CD14-positive monocyte (primary cell): ENCODE data around the gene DHCR24. TPM values are rescaled to one million over a fixed set of nuclear protein-coding genes. Genes with fewer than 3 reads are reported as not detected.

Experiments
- DNase-seq, 3 donors: peaks; one replicate each; pipeline ENCODE4 v3.0.0-alpha.2; 2011 to 2022
- H2AFZ ChIP-seq: 2 replicates; pipeline ENCODE4 v1.6.0; 2012; ENCODE audit warnings: mild to moderate bottlenecking, low read depth, low read length, inconsistent platforms; ENCODE audit not compliant: insufficient read depth, poor library complexity, severe bottlenecking
- H3K27ac ChIP-seq, 2 donors: 1 replicate in 1 of 2; 2 replicates in 1 of 2; pipeline ENCODE4 v1.5.1; 2012 to 2013; ENCODE audit warnings: low read length in 2 of 2, control low read depth in 1 of 2, inconsistent platforms in 1 of 2, low read depth in 1 of 2, mild to moderate bottlenecking in 1 of 2
- H3K27me3 ChIP-seq, 2 donors: one replicate each; pipeline versions ENCODE4 v1.6.0 to v1.6.1; 2011 to 2013; ENCODE audit warnings: low read length in 2 of 2; ENCODE audit not compliant: control insufficient read depth in 2 of 2, insufficient read depth in 2 of 2
- H3K36me3 ChIP-seq, 2 donors: replicated peaks in 1 of 2; 1 replicate in 1 of 2; 2 replicates in 1 of 2; pipeline versions ENCODE4 v1.5.1 to v1.6.1; 2012 to 2013; ENCODE audit warnings: low read length in 2 of 2, control low read depth in 1 of 2, inconsistent platforms in 1 of 2, mild to moderate bottlenecking in 1 of 2; ENCODE audit not compliant: insufficient read depth in 2 of 2, control insufficient read depth in 1 of 2
- H3K4me1 ChIP-seq, 2 donors: 1 replicate in 1 of 2; 2 replicates in 1 of 2; pipeline versions ENCODE4 v1.5.1 to v1.6.1; 2012 to 2013; ENCODE audit warnings: low read length in 2 of 2, control low read depth in 1 of 2, inconsistent platforms in 1 of 2, mild to moderate bottlenecking in 1 of 2, moderate library complexity in 1 of 2; ENCODE audit not compliant: insufficient read depth in 2 of 2, control insufficient read depth in 1 of 2
- H3K4me2 ChIP-seq: replicated peaks from 2 replicates; pipeline ENCODE3; 2012; ENCODE audit warnings: low read length, moderate library complexity, mild to moderate bottlenecking; ENCODE audit not compliant: poor library complexity, severe bottlenecking; ENCODE audit errors: extremely low read depth
- H3K4me3 ChIP-seq, 3 experiments: fragments of 200-600 bp in 1 of 3; sonication (generic) in 1 of 3; replicated peaks in 1 of 3; 1 replicate in 2 of 3; 2 replicates in 1 of 3; pipeline ENCODE4 v1.5.1; 2011 to 2013; ENCODE audit warnings: low read length in 3 of 3, mild to moderate bottlenecking in 3 of 3, control low read depth in 2 of 3, low read depth in 2 of 3, inconsistent platforms in 1 of 3, moderate library complexity in 1 of 3
- H3K79me2 ChIP-seq: 2 replicates; pipeline ENCODE4 v1.6.0; 2012; ENCODE audit warnings: mild to moderate bottlenecking, control low read depth, inconsistent platforms, low read length, moderate library complexity; ENCODE audit not compliant: insufficient read depth
- H3K9ac ChIP-seq: 2 replicates; pipeline ENCODE4 v1.6.0; 2017; ENCODE audit warnings: low read length, mild to moderate bottlenecking; ENCODE audit not compliant: insufficient read depth, poor library complexity, severe bottlenecking
- H3K9me3 ChIP-seq, 2 donors: replicated peaks in 1 of 2; 1 replicate in 1 of 2; 2 replicates in 1 of 2; pipeline versions ENCODE4 v1.5.1 to v1.6.1; 2012 to 2013; ENCODE audit warnings: low read length in 2 of 2, control low read depth in 1 of 2; ENCODE audit not compliant: control insufficient read depth in 1 of 2, insufficient read depth in 1 of 2
- H4K20me1 ChIP-seq: 2 replicates; pipeline ENCODE4 v1.6.0; 2012; ENCODE audit warnings: mild to moderate bottlenecking, low read length, control low read depth, moderate library complexity; ENCODE audit not compliant: insufficient read depth
- H3K27ac Mint-ChIP-seq, 7 donors: one replicate each; pipeline ENCODE4 v1.8.0; 2020; ENCODE audit warnings: mild to moderate bottlenecking in 7 of 7, mixed read lengths in 7 of 7, moderate library complexity in 6 of 7, inconsistent platforms in 2 of 7
- H3K27me3 Mint-ChIP-seq, 3 donors: one replicate each; pipeline ENCODE4 v1.8.0; 2021 to 2022; ENCODE audit warnings: low read depth in 3 of 3, mild to moderate bottlenecking in 3 of 3, mixed read lengths in 3 of 3, moderate library complexity in 3 of 3, inconsistent platforms in 1 of 3
- H3K36me3 Mint-ChIP-seq, 2 donors: one replicate each; pipeline ENCODE4 v1.8.0; 2020; ENCODE audit warnings: mixed read lengths in 2 of 2, inconsistent platforms in 1 of 2, mild to moderate bottlenecking in 1 of 2
- H3K4me1 Mint-ChIP-seq: one replicate; pipeline ENCODE4 v1.8.0; 2020; ENCODE audit warnings: mild to moderate bottlenecking, mixed read lengths
- H3K4me3 Mint-ChIP-seq, 2 donors: one replicate each; pipeline ENCODE4 v1.8.0; 2020; ENCODE audit warnings: mild to moderate bottlenecking in 2 of 2, mixed read lengths in 2 of 2, moderate library complexity in 1 of 2
- H3K9me3 Mint-ChIP-seq, 7 donors: one replicate each; pipeline ENCODE4 v1.8.0; 2020 to 2022; ENCODE audit warnings: mixed read lengths in 7 of 7, mild to moderate bottlenecking in 6 of 7, moderate library complexity in 6 of 7, inconsistent platforms in 2 of 7
- WGBS: methylation state at CpG from one replicate; pipeline ENCODE4 v1.1.5; 2013; ENCODE audit warnings: missing lambda C conversion rate; ENCODE audit not compliant: insufficient coverage; 5-methylcytosine and 5-hydroxymethylcytosine counted together
- intact Hi-C, 2 donors: fragments of 100-400 bp; cut with micrococcal nuclease; formaldehyde crosslinking; loops; one replicate each; pipeline versions ENCODE4 v1.15.0 to v1.15.1; 2023
- polyA plus RNA-seq, 3 donors: library from polyadenylated mRNA; depleted of rRNA in 1 of 3; unstranded in 2 of 3; stranded (reverse) in 1 of 3; fragments of 300-500 nt in 2 of 3; fragments of >200 nt in 1 of 3; fragmentation: Illumina TruSeq in 2 of 3; gene quantifications; 1 replicate in 2 of 3; 2 replicates in 1 of 3; pipeline ENCODE4 v1.2.3, GENCODE V29; 2012 to 2021
- TF ChIP-seq, protein P1 (sequence below): fragments of 200-600 bp; IDR thresholded peaks from one replicate; pipeline ENCODE4 v1.8.0; 2022; ENCODE audit warnings: antibody characterized with exemption, mild to moderate bottlenecking

The DHCR24 gene
- polyA plus RNA-seq, 3 donors = 0.48 to 3.5 (median 3.0) TPM

DNA sequence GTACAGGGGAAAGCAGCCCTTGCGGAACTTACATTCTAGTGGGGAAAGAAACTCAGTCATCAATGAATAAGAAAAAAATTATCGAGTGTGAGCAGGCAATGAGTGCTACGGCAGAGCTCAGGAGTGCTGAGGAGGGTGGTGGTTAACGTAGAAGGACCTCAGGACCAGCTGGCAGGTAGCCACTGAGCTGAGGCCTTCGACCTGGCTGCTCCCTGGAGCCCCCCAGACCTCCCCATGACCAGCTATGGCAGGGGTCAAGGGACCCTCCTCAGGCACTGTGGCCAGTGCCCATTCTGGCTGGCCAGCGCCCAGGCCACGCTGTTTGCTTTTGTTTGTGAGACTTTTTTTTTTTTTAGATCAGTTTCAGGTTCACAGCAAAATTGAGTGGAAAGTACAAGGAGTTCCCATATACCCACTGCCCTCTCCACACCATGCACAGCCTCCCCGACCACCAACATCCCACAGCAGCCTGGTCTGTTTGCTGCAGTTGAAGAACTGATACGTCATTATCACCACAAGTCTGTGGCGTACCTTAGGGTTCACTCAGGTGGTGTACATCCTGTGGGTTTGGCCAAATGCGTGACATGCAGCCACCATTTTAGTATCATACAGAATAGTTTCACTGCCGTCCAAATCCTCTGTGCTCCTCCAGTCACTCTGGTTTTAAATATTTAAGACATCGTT lies 74.1 kb downstream of the DHCR24 start:
- Mint-ChIP-seq H3K36me3 (no peaks in the 10 kb centered on the region), H3K4me1 (peaks cover 5% of the 10 kb centered on the region), H3K4me3 (no peak overlapping the region), H3K27ac (no peak overlapping the region), H3K27me3 (peaks cover 0 to 2% (median 0%) of the 10 kb centered on the region in 3 donors), H3K9me3 (peaks cover 0 to 3% (median 0%) of the 10 kb centered on the region in 7 donors)
- Histone ChIP-seq H3K4me2 (no peak overlapping the region), H3K4me1 (peaks cover 0 to 3% of the 10 kb centered on the region in 2 donors), H3K4me3 (no peak overlapping the region), H3K27ac (no peak overlapping the region), H3K9me3 (no peaks in the 10 kb centered on the region), H3K27me3 (no peaks in the 10 kb centered on the region), H3K9ac (no peak overlapping the region), H4K20me1 (no peaks in the 10 kb centered on the region), H3K36me3 (no peaks in the 10 kb centered on the region), H3K79me2 (no peaks in the 10 kb centered on the region), H2AFZ (no peak overlapping the region)
- TF ChIP-seq, protein P1, sequence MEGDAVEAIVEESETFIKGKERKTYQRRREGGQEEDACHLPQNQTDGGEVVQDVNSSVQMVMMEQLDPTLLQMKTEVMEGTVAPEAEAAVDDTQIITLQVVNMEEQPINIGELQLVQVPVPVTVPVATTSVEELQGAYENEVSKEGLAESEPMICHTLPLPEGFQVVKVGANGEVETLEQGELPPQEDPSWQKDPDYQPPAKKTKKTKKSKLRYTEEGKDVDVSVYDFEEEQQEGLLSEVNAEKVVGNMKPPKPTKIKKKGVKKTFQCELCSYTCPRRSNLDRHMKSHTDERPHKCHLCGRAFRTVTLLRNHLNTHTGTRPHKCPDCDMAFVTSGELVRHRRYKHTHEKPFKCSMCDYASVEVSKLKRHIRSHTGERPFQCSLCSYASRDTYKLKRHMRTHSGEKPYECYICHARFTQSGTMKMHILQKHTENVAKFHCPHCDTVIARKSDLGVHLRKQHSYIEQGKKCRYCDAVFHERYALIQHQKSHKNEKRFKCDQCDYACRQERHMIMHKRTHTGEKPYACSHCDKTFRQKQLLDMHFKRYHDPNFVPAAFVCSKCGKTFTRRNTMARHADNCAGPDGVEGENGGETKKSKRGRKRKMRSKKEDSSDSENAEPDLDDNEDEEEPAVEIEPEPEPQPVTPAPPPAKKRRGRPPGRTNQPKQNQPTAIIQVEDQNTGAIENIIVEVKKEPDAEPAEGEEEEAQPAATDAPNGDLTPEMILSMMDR = no peak
- WGBS = 88% methylated on average over 8 of the region's 13 CpGs
- no peak for DNase-seq
- intact Hi-C loops = no loop called here

GRCh38 chr1:54811739-54812655 lies 75.0 kb downstream of the DHCR24 start:
- Histone ChIP-seq H2AFZ (no peak overlapping the region), H4K20me1 (no peaks in the 10 kb centered on the region), H3K27ac (no peak overlapping the region), H3K4me3 (no peak overlapping the region), H3K9me3 (no peaks in the 10 kb centered on the region), H3K4me1 (peaks cover 0 to 12% of the 10 kb centered on the region in 2 donors), H3K36me3 (no peaks in the 10 kb centered on the region), H3K4me2 (no peak overlapping the region), H3K9ac (no peak overlapping the region), H3K79me2 (no peaks in the 10 kb centered on the region), H3K27me3 (no peaks in the 10 kb centered on the region)
- H3K4me1 Mint-ChIP-seq = peaks cover 13% of the 10 kb centered on the region
- H3K27me3 Mint-ChIP-seq = peaks cover 0 to 2% (median 0%) of the 10 kb centered on the region in 3 donors
- intact Hi-C loops = no loop called here
- WGBS = 93% methylated on average over 15 of the region's 18 CpGs
- TF ChIP-seq, protein P1 = no peak
- H3K36me3 Mint-ChIP-seq = no peaks in the 10 kb centered on the region
- peaks cover 0 to 3% (median 0%) of the 10 kb centered on the region in 7 donors for H3K9me3 Mint-ChIP-seq
- no peak for DNase-seq
- H3K4me3 Mint-ChIP-seq = no peak overlapping the region
- H3K27ac Mint-ChIP-seq = no peak overlapping the region
